OCI-LY1 (cell line): ENCODE results near the gene ZNF385C.

Source experiments
- CTCF ChIP-seq: fragments of 200-600 bp; sonication (generic), shearing (Covaris generic); IDR thresholded peaks from 2 replicates; pipeline ENCODE4 v1.5.1; 2017; ENCODE audit warnings: mild to moderate bottlenecking, antibody characterized with exemption, low read length, moderate library complexity, mixed read lengths
- EZH2 ChIP-seq: fragments of 200-600 bp; sonication (generic), shearing (Covaris generic); IDR thresholded peaks from 2 replicates; pipeline ENCODE4 v1.8.0; 2017; ENCODE audit warnings: borderline replicate concordance, mixed run types, mild to moderate bottlenecking, antibody characterized with exemption, low read length, moderate library complexity, mixed read lengths

- no peak for TF ChIP-seq CTCF
- TF ChIP-seq EZH2 = no peak
Measured at GRCh38 chr17:42132941-42133340, 34.7 kb upstream of the ZNF385C start.
